ENCODE data around the gene AGAP1.

Gene AGAP1

DNA sequence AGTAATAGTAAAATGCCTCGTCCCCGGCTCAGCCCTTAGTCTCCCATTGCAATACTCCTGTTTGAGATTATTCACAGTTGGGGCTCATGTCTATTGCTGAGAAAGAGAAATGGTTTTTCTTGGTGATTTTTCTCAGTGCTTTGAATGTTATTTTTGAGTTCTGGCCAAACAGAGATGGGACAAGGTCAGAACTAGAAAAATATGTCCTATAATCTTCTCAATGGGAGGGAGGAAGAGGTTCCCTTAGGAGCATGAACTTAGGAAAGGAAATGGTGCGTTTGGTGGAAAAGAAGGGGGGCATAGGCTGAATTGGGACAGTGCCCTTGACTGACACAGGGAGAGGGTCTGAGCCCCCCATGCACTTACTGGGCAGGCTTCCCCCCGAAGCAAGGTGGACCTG is 133.8 kb downstream of the AGAP1 start:
- TF ChIP-seq, protein P1, sequence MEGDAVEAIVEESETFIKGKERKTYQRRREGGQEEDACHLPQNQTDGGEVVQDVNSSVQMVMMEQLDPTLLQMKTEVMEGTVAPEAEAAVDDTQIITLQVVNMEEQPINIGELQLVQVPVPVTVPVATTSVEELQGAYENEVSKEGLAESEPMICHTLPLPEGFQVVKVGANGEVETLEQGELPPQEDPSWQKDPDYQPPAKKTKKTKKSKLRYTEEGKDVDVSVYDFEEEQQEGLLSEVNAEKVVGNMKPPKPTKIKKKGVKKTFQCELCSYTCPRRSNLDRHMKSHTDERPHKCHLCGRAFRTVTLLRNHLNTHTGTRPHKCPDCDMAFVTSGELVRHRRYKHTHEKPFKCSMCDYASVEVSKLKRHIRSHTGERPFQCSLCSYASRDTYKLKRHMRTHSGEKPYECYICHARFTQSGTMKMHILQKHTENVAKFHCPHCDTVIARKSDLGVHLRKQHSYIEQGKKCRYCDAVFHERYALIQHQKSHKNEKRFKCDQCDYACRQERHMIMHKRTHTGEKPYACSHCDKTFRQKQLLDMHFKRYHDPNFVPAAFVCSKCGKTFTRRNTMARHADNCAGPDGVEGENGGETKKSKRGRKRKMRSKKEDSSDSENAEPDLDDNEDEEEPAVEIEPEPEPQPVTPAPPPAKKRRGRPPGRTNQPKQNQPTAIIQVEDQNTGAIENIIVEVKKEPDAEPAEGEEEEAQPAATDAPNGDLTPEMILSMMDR (conservative IDR thresholded peaks at IDR 0.05; ENCODE audit: low read depth, low read length) = no peak
- DNase-seq (ENCODE audit: low read depth) = peak; percentile 60

DNA sequence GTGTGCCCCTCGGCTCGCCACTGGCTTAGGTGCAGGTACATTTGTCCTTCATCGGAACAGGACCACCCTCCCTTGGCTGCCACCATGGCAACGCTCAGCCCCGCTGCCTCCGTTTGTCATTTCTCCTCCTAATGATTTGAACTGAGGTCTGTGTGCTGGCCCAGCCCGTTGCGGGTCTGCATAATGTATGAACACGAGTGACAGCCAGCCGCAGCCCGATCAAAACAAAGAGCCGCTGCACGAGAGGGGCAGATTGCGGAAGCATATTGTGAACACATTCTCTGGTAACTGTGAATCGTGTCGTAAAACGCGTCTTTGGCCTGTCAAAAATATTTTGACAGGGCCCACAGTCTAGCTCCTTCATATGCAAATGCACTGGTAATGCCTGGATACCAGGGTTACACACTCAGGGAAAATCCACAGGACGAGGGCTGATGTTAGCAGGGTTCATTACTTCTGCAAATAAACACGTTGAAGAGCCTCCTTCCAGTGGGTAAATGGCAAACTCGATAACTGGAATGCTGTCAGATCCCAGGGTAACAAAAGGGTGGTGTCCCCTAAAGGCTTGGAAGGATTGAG is 137.0 kb downstream of the AGAP1 start:
- TF ChIP-seq, protein P1 (conservative IDR thresholded peaks at IDR 0.05; ENCODE audit: low read depth, low read length) = no peak
- no peak for DNase-seq (ENCODE audit: low read depth)
- no peak overlapping the region for H3K4me3 ChIP-seq (ENCODE audit: low read depth, low read length)

More for the DNA sequence above, 133.8 kb downstream of the AGAP1 start:
- no peak overlapping the region for H3K4me3 ChIP-seq (ENCODE audit: low read depth, low read length)

DNA sequence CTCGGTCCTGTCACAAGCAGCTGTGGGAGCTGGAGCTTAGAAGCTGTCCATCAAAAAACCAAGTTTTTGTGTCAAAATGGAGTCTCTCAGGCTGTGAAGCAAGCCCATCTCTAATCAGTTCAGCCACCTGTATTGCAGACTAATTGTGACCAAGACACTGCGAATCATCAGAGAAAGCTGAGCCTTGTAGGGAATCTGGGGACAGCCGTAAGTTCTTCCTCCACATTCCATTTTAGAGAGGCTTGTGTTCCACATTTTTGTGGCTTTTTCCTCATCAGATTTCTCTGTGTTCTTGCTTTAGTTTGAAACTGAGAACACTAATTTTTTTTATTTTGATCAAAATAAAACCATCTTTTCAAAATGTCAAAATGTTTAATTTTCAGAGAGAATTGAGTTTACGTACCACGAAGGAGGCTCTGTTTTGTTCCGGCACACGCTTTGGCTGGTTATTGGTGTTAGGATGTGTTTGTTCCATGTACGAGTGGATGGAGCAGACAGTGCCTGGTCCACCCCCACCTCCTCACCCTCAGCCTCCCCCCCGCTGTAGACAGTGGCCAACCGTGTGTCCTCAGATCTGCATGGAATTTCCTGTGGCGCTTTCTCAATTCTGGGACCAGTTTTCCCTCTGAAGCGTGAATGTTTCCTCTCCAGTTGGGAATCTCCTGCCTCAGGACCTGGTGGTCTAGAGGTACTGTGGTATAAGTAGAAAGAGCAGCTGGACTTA is 140.8 kb downstream of the AGAP1 start:
- TF ChIP-seq, protein P1 (conservative IDR thresholded peaks at IDR 0.05; ENCODE audit: low read depth, low read length) = no peak
- peak; percentile 58 for DNase-seq (ENCODE audit: low read depth)
- no peak overlapping the region for H3K4me3 ChIP-seq (ENCODE audit: low read depth, low read length)

DNA sequence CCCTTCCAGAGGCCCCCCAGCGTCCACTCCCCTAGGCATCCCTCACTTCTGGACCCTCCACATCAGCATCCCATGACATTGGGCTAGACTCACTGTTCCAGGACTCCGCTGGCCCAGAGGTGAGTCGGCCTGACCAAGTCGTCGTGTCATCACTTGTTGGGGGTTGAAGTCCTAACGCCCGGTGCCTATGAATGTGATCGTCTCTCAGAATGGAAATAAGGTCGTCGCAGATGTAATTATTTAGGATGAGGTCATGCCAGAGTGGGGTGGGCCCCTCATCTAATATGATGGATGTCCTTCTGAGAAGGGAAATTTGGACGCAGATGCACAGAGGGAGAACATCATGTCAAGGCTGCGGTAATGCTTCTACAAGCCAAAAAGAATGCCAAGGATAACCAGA is 142.7 kb downstream of the AGAP1 start:
- no peak overlapping the region for H3K4me3 ChIP-seq (ENCODE audit: low read depth, low read length)
- TF ChIP-seq, protein P1 (conservative IDR thresholded peaks at IDR 0.05; ENCODE audit: low read depth, low read length) = no peak
- no peak for DNase-seq (ENCODE audit: low read depth)

DNA sequence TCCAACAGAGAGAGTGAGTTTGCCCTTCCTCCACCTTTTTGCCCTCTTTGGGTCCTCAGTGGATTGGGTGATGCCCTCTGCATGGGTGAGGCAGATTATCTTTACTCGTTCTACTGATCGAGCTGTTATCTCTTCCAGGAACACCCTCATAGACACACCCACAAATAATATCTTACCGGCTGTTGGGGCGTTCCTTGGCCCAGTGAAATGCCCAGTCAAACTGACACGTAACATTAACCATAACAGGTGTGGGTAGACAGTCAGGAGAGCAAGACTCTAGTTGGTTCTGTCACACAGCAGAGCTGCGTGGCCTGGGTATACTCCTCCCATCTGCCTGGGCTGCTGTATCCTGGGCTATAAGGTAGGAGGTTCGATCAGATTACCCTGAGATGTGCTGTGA is 144.1 kb downstream of the AGAP1 start:
- DNase-seq (ENCODE audit: low read depth) = no peak
- TF ChIP-seq, protein P1 (conservative IDR thresholded peaks at IDR 0.05; ENCODE audit: low read depth, low read length) = no peak
- H3K4me3 ChIP-seq (ENCODE audit: low read depth, low read length) = no peak overlapping the region

DNA sequence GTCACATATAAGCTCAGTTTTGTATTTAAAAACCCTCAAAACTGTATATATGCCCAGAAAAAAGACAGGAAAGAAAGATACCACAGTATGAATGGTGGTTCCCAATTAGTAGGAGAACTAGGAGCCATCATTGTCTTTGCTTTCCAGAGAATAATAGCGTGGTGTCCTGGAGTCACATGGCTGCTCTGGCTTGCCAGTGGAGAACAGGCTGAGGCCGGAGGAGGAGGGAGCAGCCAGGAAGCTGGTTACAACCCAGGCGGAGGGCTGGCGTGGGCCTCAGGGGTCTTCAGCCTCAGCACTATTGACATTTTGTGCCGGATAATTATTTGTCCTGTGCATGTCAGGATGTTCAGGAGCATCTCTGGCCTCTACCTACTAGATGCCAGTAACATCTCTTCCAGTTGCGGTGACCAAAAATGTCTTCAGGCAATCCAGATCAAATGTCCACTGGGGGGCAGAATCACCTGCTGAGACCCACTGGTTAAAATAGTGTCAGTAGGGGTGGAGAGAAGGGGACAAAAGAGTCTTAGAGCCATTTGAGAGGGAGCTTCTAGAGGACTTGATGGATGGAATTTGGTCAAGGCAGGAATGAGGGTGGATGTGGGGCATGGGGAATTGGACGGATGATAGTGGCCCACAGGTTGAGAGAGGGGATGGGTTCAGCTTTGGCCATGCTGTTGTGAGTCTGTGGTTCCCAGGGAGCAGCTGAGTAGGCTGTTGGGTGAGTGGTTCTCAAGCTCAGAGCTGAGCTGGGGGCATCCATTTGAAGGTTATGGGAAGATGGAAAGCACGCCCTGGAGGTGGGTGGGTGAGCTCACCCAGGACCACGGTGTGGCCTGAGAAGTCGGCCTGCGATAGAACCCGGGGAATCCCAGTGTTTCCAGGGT is 144.9 kb downstream of the AGAP1 start:
- TF ChIP-seq, protein P1 (conservative IDR thresholded peaks at IDR 0.05; ENCODE audit: low read depth, low read length) = peak; percentile 27
- H3K4me3 ChIP-seq (ENCODE audit: low read depth, low read length) = no peak overlapping the region
- DNase-seq (ENCODE audit: low read depth) = no peak
